Neural progenitor cell (in vitro differentiated cells): Measurements from ENCODE around the gene ARL4C. TPM values are rescaled to one million over a fixed set of nuclear protein-coding genes. Genes with fewer than 3 reads are reported as not detected.

Experiments used
- DNase-seq: peaks from one replicate; pipeline ENCODE4 v3.0.0-alpha.2; 2016; ENCODE audit warnings: low spot score
- H2AFZ ChIP-seq: fragments of 200-600 bp; sonication (generic); replicated peaks from 2 replicates; pipeline ENCODE4 v1.6.1; 2016; ENCODE audit warnings: antibody characterized with exemption
- H3F3A ChIP-seq: fragments of 200-600 bp; sonication (generic); 2 replicates; pipeline ENCODE4 v1.6.1; 2016; ENCODE audit warnings: antibody characterized with exemption, low read depth
- H3K27ac ChIP-seq: fragments of 200-600 bp; sonication (generic); 2 replicates; pipeline ENCODE4 v1.5.1; 2016; ENCODE audit warnings: mild to moderate bottlenecking
- H3K27me3 ChIP-seq: fragments of 200-600 bp; sonication (generic); 2 replicates; pipeline ENCODE4 v1.6.1; 2016; ENCODE audit warnings: mild to moderate bottlenecking, moderate library complexity
- H3K36me3 ChIP-seq: fragments of 200-600 bp; sonication (generic); 2 replicates; pipeline ENCODE4 v1.5.1; 2016
- H3K4me1 ChIP-seq: fragments of 200-600 bp; sonication (generic); 2 replicates; pipeline ENCODE4 v1.6.1; 2016; ENCODE audit warnings: mixed run types
- H3K4me2 ChIP-seq: fragments of 200-600 bp; sonication (generic); 2 replicates; pipeline ENCODE4 v1.6.1; 2016
- H3K4me3 ChIP-seq: fragments of 200-600 bp; sonication (generic); 2 replicates; pipeline ENCODE4 v1.5.1; 2016
- H3K79me2 ChIP-seq: fragments of 200-600 bp; sonication (generic); 2 replicates; pipeline ENCODE4 v1.6.1; 2016; ENCODE audit warnings: low read depth
- H3K9ac ChIP-seq: fragments of 200-600 bp; sonication (generic); 2 replicates; pipeline ENCODE4 v1.6.1; 2016
- H3K9me3 ChIP-seq: fragments of 200-600 bp; sonication (generic); 2 replicates; pipeline ENCODE4 v1.5.1; 2016; ENCODE audit warnings: low read depth
- H4K20me1 ChIP-seq: fragments of 200-600 bp; sonication (generic); 2 replicates; pipeline ENCODE4 v1.6.1; 2016; ENCODE audit warnings: low read depth
- H3K27ac Mint-ChIP-seq: 3 replicates; pipeline ENCODE4 v1.8.0; 2021; ENCODE audit warnings: mixed read lengths
- H3K27me3 Mint-ChIP-seq: 2 replicates; pipeline ENCODE4 v1.8.0; 2022; ENCODE audit warnings: low read depth, mild to moderate bottlenecking, inconsistent platforms, moderate library complexity, mixed read lengths; ENCODE audit not compliant: insufficient read depth
- H3K36me3 Mint-ChIP-seq: 3 replicates; pipeline ENCODE4 v1.8.0; 2021; ENCODE audit warnings: mixed read lengths
- H3K4me1 Mint-ChIP-seq: 3 replicates; pipeline ENCODE4 v1.8.0; 2021; ENCODE audit warnings: mixed read lengths
- H3K4me3 Mint-ChIP-seq: 3 replicates; pipeline ENCODE4 v1.8.0; 2021; ENCODE audit warnings: mild to moderate bottlenecking, moderate library complexity, mixed read lengths
- H3K9me3 Mint-ChIP-seq: 3 replicates; pipeline ENCODE4 v1.8.0; 2020; ENCODE audit warnings: mixed read lengths
- EZH2 ChIP-seq: fragments of 200-600 bp; sonication (generic); IDR thresholded peaks from 2 replicates; pipeline ENCODE4 v1.6.1; 2017; ENCODE audit warnings: antibody characterized with exemption, mild to moderate bottlenecking, moderate library complexity
- EZH2phosphoT487 ChIP-seq: fragments of 200-600 bp; sonication (generic); IDR thresholded peaks from 2 replicates; pipeline ENCODE4 v1.6.1; 2017; ENCODE audit warnings: antibody characterized with exemption
- total RNA-seq: library from RNA; depleted of rRNA; stranded (reverse); fragments of >200 nt; gene quantifications from 2 replicates; pipeline ENCODE4 v1.2.3, GENCODE V29; 2015; ENCODE audit warnings: low replicate concordance
- TF ChIP-seq, protein P1 (sequence below): fragments of 200-600 bp; sonication (generic); IDR thresholded peaks from 2 replicates; pipeline ENCODE4 v1.5.1; 2017; ENCODE audit warnings: antibody characterized with exemption, mild to moderate bottlenecking

Gene ARL4C
- total RNA-seq, 1 donor from 2014 or later, result 87.6 TPM

DNA sequence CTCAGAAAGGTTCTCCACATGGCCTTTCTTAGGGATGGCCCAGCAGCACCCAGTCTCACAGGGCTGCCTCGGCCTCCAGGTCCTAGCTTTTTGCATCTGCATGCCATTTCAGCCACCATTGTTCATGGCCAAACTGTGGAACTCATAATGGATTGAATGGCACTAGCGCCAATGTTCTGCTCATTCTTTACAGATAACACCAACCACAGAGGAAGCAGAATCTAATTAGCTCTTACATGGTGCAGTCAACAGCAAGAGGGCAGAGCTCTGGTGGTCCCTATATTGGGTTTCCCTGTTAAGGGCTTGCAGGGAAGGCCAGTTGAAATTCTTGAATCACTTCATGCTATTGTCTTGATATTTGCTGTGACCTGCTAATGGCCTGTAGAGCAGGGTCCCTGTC is 45.6 kb downstream of the ARL4C start:
- H3K4me1 ChIP-seq, result peaks cover 56% of the 10 kb centered on the region
- TF ChIP-seq EZH2, result no peak
- TF ChIP-seq EZH2phosphoT487, result no peak
- TF ChIP-seq, protein P1, sequence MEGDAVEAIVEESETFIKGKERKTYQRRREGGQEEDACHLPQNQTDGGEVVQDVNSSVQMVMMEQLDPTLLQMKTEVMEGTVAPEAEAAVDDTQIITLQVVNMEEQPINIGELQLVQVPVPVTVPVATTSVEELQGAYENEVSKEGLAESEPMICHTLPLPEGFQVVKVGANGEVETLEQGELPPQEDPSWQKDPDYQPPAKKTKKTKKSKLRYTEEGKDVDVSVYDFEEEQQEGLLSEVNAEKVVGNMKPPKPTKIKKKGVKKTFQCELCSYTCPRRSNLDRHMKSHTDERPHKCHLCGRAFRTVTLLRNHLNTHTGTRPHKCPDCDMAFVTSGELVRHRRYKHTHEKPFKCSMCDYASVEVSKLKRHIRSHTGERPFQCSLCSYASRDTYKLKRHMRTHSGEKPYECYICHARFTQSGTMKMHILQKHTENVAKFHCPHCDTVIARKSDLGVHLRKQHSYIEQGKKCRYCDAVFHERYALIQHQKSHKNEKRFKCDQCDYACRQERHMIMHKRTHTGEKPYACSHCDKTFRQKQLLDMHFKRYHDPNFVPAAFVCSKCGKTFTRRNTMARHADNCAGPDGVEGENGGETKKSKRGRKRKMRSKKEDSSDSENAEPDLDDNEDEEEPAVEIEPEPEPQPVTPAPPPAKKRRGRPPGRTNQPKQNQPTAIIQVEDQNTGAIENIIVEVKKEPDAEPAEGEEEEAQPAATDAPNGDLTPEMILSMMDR, result no peak
- Mint-ChIP-seq H3K36me3 (peaks cover 10% of the 10 kb centered on the region), H3K9me3 (peaks cover 24% of the 10 kb centered on the region), H3K4me1 (peaks cover 59% of the 10 kb centered on the region), H3K4me3 (no peak overlapping the region), H3K27me3 (peaks cover 10% of the 10 kb centered on the region), H3K27ac (peak overlapping the region; percentile 96)
- no peaks in the 10 kb centered on the region for H3K36me3 ChIP-seq
- peak overlapping the region; percentile 99 for H3K27ac ChIP-seq
- H3K9me3 ChIP-seq, result no peaks in the 10 kb centered on the region
- no peaks in the 10 kb centered on the region for H4K20me1 ChIP-seq
- no peaks in the 10 kb centered on the region for H3K27me3 ChIP-seq
- no peak for DNase-seq
- H3K79me2 ChIP-seq, result no peaks in the 10 kb centered on the region
- peak overlapping the region; percentile 15 for H3K4me2 ChIP-seq
- no peak overlapping the region for H3K9ac ChIP-seq
- no peak overlapping the region for H2AFZ ChIP-seq
- no peak overlapping the region for H3K4me3 ChIP-seq
- H3F3A ChIP-seq, result peaks cover 62% of the 10 kb centered on the region

DNA sequence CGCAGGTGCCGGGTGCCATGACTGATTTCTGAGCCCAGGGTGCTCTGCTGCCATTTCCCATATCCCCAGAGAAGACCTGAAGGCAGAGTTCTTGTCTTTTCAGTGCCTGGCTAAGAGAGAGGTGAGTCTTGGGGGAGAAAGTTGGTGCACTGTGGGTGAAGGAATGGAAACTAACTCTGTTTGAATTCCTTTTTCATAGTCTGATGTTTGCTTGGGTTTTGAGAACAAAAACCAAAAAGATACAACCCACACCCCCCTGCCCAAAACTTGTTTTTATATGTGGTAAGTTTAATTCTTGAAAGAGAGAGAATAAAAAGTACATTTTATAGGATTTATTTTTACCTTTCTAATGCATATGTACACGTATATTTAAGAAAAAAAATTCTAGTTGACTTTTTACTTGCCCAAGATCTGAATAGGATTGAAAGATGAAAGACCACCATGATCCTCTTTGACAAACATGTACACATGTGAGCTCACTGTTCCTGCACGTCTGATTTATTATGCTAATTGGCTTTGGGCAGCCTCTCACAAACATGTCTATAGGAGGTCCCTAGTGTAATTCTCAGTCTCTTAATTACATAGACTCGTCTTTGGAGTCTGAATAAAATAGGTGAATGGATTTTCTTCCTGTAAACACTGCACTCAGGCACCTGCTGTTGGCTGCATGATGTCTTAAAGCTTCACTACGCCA is 46.3 kb downstream of the ARL4C start:
- Mint-ChIP-seq H3K27ac (peak overlapping the region; percentile 99), H3K9me3 (peaks cover 21% of the 10 kb centered on the region), H3K4me3 (peak overlapping the region; percentile 75), H3K4me1 (peaks cover 61% of the 10 kb centered on the region), H3K27me3 (peaks cover 8% of the 10 kb centered on the region), H3K36me3 (peaks cover 7% of the 10 kb centered on the region)
- TF ChIP-seq EZH2phosphoT487 (no peak), EZH2 (no peak)
- TF ChIP-seq, protein P1, result no peak
- Histone ChIP-seq H3K9me3 (no peaks in the 10 kb centered on the region), H3K36me3 (no peaks in the 10 kb centered on the region), H3K4me3 (no peak overlapping the region), H2AFZ (no peak overlapping the region), H3K79me2 (no peaks in the 10 kb centered on the region), H3K9ac (no peak overlapping the region), H3K27ac (peak overlapping the region; percentile 99), H4K20me1 (no peaks in the 10 kb centered on the region), H3F3A (peaks cover 65% of the 10 kb centered on the region), H3K27me3 (no peaks in the 10 kb centered on the region), H3K4me2 (peak overlapping the region; percentile 11), H3K4me1 (peaks cover 56% of the 10 kb centered on the region)
- DNase-seq, result no peak

DNA sequence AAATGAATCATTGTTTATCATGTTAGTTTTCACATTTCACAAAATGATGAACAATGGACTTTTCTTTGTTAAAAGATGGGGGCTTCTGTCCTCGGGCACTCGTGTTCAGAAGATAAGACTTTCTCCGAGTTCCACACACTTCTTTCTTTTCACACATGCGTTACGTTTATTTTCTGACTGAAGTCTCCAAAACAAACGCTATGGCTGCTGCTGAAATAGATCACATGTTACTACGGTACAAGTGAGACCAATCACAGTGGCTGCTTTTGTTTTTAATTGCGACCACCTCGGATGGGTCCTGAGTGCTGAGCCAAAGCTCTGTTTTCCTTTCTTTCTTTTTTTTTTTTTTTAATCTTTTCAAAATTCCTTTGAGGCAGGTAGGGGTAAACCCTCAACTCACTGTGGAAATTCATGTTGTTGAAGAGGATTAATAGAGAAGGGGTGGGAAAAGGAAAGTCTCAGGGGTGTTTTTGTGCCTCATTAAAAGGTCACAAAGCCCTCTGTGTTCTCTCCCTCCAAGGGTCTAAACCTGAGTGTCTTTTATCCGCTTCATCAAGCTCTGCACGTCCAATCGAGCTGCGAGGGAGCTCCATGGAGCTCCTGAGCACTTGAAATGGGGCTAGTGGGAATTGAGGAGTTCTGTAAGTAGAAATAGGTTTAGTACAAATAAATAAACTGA is 48.2 kb downstream of the ARL4C start:
- no peak overlapping the region for H2AFZ ChIP-seq
- peaks cover 65% of the 10 kb centered on the region for H3F3A ChIP-seq
- Mint-ChIP-seq H3K4me3 (peak overlapping the region; percentile 59), H3K9me3 (peaks cover 18% of the 10 kb centered on the region), H3K36me3 (peaks cover 6% of the 10 kb centered on the region), H3K27ac (peak overlapping the region; percentile 99), H3K27me3 (peaks cover 5% of the 10 kb centered on the region), H3K4me1 (peaks cover 63% of the 10 kb centered on the region)
- no peaks in the 10 kb centered on the region for H3K27me3 ChIP-seq
- H3K4me2 ChIP-seq, result peak overlapping the region; percentile 71
- no peaks in the 10 kb centered on the region for H3K79me2 ChIP-seq
- H3K27ac ChIP-seq, result peak overlapping the region; percentile 99
- no peaks in the 10 kb centered on the region for H3K9me3 ChIP-seq
- no peak for TF ChIP-seq EZH2
- peak; percentile 35 for TF ChIP-seq EZH2phosphoT487
- H3K36me3 ChIP-seq, result no peaks in the 10 kb centered on the region
- no peaks in the 10 kb centered on the region for H4K20me1 ChIP-seq
- H3K9ac ChIP-seq, result no peak overlapping the region
- peaks cover 47% of the 10 kb centered on the region for H3K4me1 ChIP-seq
- DNase-seq, result peak; percentile 92
- peak overlapping the region; percentile 29 for H3K4me3 ChIP-seq

DNA sequence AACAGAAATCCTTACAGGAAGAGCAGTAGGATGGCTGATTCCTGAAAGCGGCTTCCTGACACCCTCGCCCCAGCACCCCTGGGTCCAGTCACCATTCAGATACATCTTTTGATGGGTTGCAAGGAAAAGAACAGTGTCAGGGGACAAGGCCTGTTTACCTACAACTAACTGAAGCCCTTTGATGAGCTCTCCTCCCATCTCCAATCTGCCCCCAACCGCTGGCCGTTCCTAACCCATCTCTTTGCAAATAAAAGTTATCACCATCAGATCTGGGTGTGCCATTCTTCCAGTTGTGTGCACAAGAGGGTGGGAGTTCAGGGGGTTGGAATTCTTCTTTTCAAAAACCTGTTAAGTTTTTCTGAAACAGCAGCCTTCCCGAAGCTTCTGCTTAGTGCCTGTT is 48.9 kb downstream of the ARL4C start:
- peak overlapping the region; percentile 99 for H3K27ac Mint-ChIP-seq

More for the DNA sequence above, 48.9 kb downstream of the ARL4C start:
- Mint-ChIP-seq H3K9me3 (peaks cover 18% of the 10 kb centered on the region), H3K27me3 (peaks cover 6% of the 10 kb centered on the region), H3K36me3 (peaks cover 4% of the 10 kb centered on the region), H3K4me1 (peaks cover 62% of the 10 kb centered on the region), H3K4me3 (peak overlapping the region; percentile 59)
- Histone ChIP-seq H3F3A (peaks cover 65% of the 10 kb centered on the region), H3K4me2 (peak overlapping the region; percentile 59), H3K27ac (peak overlapping the region; percentile 99), H3K9me3 (no peaks in the 10 kb centered on the region), H3K4me3 (peak overlapping the region; percentile 9), H3K27me3 (no peaks in the 10 kb centered on the region), H3K9ac (no peak overlapping the region), H2AFZ (no peak overlapping the region), H3K4me1 (peaks cover 47% of the 10 kb centered on the region), H4K20me1 (no peaks in the 10 kb centered on the region), H3K36me3 (no peaks in the 10 kb centered on the region), H3K79me2 (no peaks in the 10 kb centered on the region)
- peak; percentile 35 for DNase-seq
- TF ChIP-seq EZH2phosphoT487, result no peak
- TF ChIP-seq, protein P1, result no peak
- TF ChIP-seq EZH2, result no peak
